IPS DF 19.7 (cell line): ENCODE data around the gene RPL39.
"Not testable (repeated sequence)": the region's sequence is repeated elsewhere in the genome, so short reads cannot be mapped to it uniquely, and the experiment has no call there.

Experiments
- DNase-seq: peaks from one replicate; pipeline ENCODE4 v3.0.0-alpha.2; 2013; ENCODE audit warnings: low read depth, low spot score

Gene RPL39

GRCh38 chrX:119763181-119763580, 28.2 kb downstream of the RPL39 start:
- no peak for DNase-seq

DNA sequence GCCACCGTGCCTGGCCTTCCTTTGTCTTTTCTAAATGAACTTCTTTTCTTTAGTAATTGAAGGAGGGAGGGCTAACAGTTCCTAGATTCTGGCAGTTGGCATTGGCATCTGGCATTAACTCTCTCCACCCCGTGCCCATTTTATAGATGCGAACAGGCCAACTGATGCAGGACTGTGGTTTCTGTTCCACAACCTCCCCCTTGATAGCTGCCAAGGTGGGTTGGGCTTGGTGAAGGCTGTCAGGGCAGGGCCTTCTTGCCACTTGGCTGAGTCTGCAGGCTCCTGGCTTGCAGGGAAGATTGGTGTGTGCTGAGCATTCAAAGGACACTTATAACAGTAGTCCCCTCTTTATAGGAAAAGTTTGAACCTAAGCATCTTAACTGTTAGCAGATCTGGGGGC, 28.7 kb downstream of the RPL39 start:
- no peak for DNase-seq

DNA sequence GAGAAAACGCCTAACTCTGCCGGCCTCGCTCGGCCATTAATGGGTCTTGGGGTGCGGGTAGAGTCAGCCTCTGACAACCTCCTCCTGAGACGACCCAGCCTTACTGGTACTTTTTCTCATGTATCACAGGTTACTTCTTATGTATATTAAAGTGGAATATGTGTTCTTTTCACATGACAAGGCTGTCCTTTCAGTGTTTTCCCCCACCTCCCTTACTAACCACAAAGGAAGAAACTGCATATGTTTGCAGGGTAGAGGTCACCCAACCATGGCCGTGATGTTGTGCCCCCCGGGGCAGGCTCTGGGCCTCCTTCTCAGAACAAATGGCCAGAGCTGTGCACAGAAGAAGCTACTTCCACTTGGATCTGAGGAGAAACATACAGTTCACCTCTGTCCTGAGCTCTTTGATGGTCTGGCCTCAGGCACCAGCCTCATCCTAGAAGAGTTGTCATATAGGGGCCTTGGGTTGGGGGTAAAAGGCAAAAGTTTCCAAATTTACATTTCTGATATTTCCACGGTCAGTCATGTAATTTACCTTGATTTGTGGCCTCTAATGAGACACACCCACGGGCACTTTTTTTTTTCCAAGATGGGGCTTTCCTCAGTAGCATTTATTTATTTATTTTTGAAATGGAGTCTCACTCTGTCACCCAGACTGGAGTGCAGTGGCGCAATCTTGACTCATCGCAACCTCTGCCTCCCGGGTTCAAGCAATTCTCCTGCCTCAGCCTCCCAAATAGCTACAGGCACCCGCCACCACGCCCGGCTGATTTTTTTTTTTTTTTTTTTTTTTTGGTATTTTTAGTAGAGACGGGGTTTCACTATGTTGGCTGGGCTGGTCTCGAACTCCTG, 31.2 kb downstream of the RPL39 start:
- no peak for DNase-seq

GRCh38 chrX:119759248-119759766, 32.1 kb downstream of the RPL39 start:
- DNase-seq: no peak

DNA sequence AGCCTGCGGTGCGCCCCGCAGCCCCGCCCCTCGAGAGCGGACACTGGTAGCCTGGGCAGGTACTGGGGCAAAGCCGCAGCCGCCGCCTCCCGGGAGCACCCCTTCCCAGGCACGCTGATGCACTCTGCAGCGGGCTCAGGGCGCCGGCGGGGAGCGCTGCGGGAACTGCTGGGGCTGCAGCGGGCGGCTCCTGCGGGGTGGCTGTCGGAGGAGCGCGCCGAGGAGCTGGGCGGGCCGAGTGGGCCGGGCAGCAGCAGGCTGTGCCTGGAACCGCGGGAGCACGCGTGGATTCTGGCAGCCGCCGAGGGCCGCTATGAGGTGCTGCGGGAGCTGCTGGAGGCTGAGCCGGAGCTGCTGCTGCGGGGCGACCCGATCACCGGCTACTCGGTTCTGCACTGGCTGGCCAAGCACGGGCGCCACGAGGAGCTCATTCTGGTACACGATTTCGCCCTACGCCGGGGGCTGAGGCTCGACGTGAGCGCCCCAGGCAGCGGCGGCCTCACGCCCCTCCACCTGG, 32.6 kb downstream of the RPL39 start:
- DNase-seq: no peak

GRCh38 chrX:119757979-119758730, 33.3 kb downstream of the RPL39 start, which contains the start of gene SOWAHD:
Gene SOWAHD (plus strand): TSS chrX:119758588. CDS start chrX:119758668, 80 bp downstream.
- DNase-seq: no peak

DNA sequence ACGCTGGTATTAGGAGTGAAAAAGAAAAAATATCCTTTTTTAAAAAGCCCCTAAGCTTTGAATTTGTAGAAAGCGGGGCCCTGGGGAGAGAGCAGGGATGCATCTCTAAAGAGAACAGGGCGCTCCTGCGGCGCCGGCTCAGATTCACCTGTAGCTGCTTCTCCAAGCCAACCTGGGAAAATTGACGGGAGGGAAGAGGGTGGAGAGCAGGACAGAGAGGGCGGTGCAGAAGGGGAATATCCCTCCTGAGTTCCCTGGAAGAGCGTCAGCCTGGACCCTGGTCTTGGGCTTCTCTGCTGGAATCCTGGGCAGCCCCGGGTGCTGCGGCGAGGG, 33.8 kb downstream of the RPL39 start:
- no peak for DNase-seq

- DNase-seq: no peak
Observed at GRCh38 chrX:119756926-119757635, 34.3 kb downstream of the RPL39 start.

DNA sequence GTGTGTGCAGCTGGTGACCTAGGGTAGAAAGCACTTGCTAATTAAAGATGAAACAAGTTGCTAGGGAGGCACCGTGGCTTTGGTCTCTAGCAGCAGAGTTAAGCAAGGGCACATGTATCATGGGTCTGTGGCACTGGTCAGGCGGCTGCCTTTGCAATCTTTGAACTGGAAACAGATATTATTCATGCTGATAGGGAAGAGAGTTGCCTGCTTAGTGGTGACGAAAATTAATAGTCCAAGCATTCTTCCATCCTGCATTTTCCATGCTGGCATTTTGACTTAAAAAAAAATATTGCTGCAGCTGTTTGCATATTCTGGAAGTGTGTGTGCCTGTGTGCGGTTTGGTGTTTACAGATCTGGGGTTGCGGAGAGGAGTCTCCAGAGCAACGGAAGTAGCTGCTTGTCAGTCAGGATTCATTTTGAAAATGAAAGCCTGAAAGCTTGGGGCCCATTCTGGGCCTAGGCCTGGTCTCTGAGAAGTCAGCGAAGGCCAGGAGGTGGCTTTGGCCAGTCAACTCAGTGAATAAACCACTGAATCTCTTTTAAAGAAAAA, 35.4 kb downstream of the RPL39 start:
- no peak for DNase-seq

GRCh38 chrX:119753639-119754257, 37.7 kb downstream of the RPL39 start:
- no peak for DNase-seq

DNA sequence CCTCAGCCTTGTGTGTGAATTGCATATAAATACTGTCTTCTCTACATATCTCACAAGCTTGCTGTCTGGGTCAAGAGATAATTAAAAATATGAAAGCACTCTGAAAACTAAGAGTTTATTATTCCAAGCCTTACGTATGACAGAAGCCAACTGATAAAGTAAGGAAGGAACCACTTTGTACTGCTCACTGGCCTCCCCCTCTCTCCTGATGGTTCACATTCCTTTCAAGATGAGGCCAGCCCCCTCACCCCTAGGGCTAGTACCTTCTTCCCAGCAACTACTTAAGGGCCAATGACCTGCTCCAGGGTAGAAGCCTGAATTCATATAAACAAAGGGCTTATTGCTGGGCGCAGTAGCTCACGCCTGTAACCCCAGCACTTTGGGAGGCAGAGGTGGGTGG, 38.4 kb downstream of the RPL39 start:
- DNase-seq: no peak

GRCh38 chrX:119750751-119751150, 40.7 kb downstream of the RPL39 start:
- DNase-seq: not testable (repeated sequence)

DNA sequence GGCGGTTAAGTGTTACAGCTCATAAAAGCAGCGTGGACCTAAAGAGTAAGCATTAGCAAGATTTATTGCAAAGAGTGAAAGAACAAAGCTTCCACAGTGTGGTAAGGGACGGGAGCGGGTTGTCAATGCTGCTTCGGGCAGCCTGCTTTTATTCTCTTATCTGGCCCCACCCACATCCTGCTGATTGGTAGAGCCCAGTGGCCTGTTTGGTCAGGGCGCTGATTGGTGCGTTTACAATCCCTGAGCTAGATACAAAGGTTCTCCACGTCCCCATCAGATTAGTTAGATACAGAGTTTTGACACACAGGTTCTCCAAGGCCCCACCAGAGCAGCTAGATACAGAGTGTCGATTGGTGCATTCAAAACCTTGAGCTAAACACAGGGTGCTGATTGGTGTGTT, 41.3 kb downstream of the RPL39 start:
- not testable (repeated sequence) for DNase-seq

DNA sequence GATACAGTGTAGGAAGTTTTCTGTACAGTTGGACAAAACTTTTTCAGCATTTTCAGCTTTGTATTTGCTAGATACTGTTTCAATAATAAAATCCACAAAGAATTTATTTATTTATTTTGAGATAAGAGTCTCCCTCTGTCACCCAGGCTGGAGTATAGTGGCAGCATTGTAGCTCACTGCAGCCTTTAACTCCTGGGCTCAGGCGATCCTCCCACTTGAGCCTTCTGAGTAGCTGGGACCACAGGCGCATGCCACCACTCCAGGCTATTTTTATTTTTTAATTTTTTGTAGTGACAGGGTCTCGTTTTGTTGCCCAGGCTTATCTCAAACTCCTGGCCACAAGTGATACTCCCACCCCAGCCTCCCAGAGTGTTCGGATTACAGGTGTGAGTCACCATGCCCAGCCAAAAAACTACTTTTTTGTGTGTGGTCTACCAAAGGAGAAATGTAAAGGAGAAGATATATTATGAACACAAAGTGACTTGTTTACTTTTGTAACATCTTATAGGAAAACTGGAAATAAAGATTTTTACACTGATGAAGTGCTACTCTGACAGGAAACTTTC, 46.1 kb downstream of the RPL39 start:
- DNase-seq: no peak

- DNase-seq: no peak
Observed at GRCh38 chrX:119738742-119739141, 52.7 kb downstream of the RPL39 start.
